ACC112 (cell line): ENCODE measurements around the gene HCFC1R1.
"Not testable (repeated sequence)": the region's sequence is repeated elsewhere in the genome, so short reads cannot be mapped to it uniquely, and the experiment has no call there.

Experiments used
- H2AFZ ChIP-seq: fragments of 200-600 bp; sonication (generic); one replicate; pipeline ENCODE4 v1.6.0; 2017; ENCODE audit warnings: antibody characterized with exemption, low read length; ENCODE audit not compliant: unreplicated experiment
- H3K27ac ChIP-seq: fragments of 200-600 bp; sonication (generic); 2 replicates; pipeline ENCODE4 v1.5.1; 2014; ENCODE audit warnings: low read depth, mild to moderate bottlenecking, antibody characterized with exemption, low read length, moderate library complexity
- H3K27me3 ChIP-seq: fragments of 200-600 bp; sonication (generic); 2 replicates; pipeline ENCODE4 v1.6.1; 2014; ENCODE audit warnings: mild to moderate bottlenecking, antibody characterized with exemption, low read length, moderate library complexity, mixed read lengths; ENCODE audit not compliant: insufficient read depth
- H3K36me3 ChIP-seq: fragments of 200-600 bp; sonication (generic); 2 replicates; pipeline ENCODE4 v1.6.1; 2016; ENCODE audit warnings: mild to moderate bottlenecking, antibody characterized with exemption, low read length, moderate library complexity, mixed read lengths; ENCODE audit not compliant: insufficient read depth
- H3K4me1 ChIP-seq: fragments of 200-600 bp; sonication (generic); one replicate; pipeline ENCODE4 v1.6.1; 2016; ENCODE audit warnings: low read length, mixed read lengths; ENCODE audit not compliant: insufficient read depth, unreplicated experiment, control insufficient read depth
- H3K4me3 ChIP-seq: fragments of 200-600 bp; sonication (generic); 2 replicates; pipeline ENCODE4 v1.5.1; 2014; ENCODE audit warnings: mild to moderate bottlenecking, low read depth, low read length
- H3K79me2 ChIP-seq: fragments of 200-600 bp; sonication (generic); one replicate; pipeline ENCODE4 v1.6.0; 2016; ENCODE audit warnings: low read length; ENCODE audit not compliant: control insufficient read depth, unreplicated experiment, insufficient read depth

HCFC1R1 gene, protein sequence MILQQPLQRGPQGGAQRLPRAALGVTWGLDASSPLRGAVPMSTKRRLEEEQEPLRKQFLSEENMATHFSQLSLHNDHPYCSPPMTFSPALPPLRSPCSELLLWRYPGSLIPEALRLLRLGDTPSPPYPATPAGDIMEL

GRCh38 chr16:3023669-3024478 is at the start of gene HCFC1R1, which contains the start of gene THOC6:
Gene HCFC1R1, minus strand, starts transcription at chr16:3023942. Its CDS starts 1 bp downstream, at chr16:3023941.
Gene THOC6, plus strand, starts transcription at chr16:3024035. Its CDS starts 292 bp downstream, at chr16:3024327.
- peak within 1 kb of the TSS; percentile 99 for H3K27ac ChIP-seq
- peak within 1 kb of the TSS; percentile 93 for H3K4me3 ChIP-seq
- peaks cover 10% of the 10 kb centered on the region for H3K4me1 ChIP-seq
- H3K36me3 ChIP-seq, result no peaks in the 10 kb centered on the region
- H2AFZ ChIP-seq, result no peak within 1 kb of the TSS
- no peaks in the 10 kb centered on the region for H3K79me2 ChIP-seq
- no peaks in the 10 kb centered on the region for H3K27me3 ChIP-seq

- H2AFZ ChIP-seq, result no peak overlapping the region
- H3K27me3 ChIP-seq, result peaks cover 23% of the 10 kb centered on the region
- no peaks in the 10 kb centered on the region for H3K79me2 ChIP-seq
- no peak overlapping the region for H3K27ac ChIP-seq
- no peaks in the 10 kb centered on the region for H3K36me3 ChIP-seq
- no peak overlapping the region for H3K4me3 ChIP-seq
- no peaks in the 10 kb centered on the region for H3K4me1 ChIP-seq
These were observed 49.7 kb upstream of the HCFC1R1 start for GRCh38 chr16:3073448-3073847.

- H3K27ac ChIP-seq, H3K4me1 ChIP-seq, H3K36me3 ChIP-seq, H2AFZ ChIP-seq, H3K79me2 ChIP-seq, H3K4me3 ChIP-seq: not testable (repeated sequence)
- peaks cover 20% of the 10 kb centered on the region for H3K27me3 ChIP-seq
These were observed 49.0 kb upstream of the HCFC1R1 start for GRCh38 chr16:3072576-3073263.

DNA sequence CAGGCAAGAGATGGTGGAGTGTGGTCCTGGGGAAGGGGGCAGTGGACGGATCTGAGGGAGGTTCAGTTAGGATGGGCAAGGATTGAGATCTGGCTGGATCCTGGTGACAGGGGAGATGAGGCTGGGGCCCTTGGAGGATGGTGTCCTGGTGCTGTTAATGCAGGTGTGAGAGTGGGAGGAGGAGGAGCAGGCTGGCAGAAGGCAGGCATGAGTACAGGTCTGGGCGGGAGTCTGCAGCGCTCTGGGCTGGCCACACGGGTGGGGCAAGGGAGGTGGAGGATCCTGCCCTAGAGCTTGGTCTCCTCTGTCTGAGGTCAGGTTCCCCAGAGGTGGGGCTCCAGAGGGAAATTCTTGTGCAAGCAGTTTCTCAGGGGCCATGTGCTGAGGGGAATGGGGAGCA is 48.4 kb upstream of the HCFC1R1 start:
- not testable (repeated sequence) for H3K4me3 ChIP-seq, H3K79me2 ChIP-seq, H3K4me1 ChIP-seq, H2AFZ ChIP-seq, H3K36me3 ChIP-seq, H3K27ac ChIP-seq
- peaks cover 18% of the 10 kb centered on the region for H3K27me3 ChIP-seq

- no peaks in the 10 kb centered on the region for H3K79me2 ChIP-seq
- H3K27ac ChIP-seq, result no peak overlapping the region
- no peak overlapping the region for H2AFZ ChIP-seq
- no peak overlapping the region for H3K4me3 ChIP-seq
- H3K4me1 ChIP-seq, result no peaks in the 10 kb centered on the region
- peaks cover 18% of the 10 kb centered on the region for H3K27me3 ChIP-seq
- no peaks in the 10 kb centered on the region for H3K36me3 ChIP-seq
These were observed 47.9 kb upstream of the HCFC1R1 start for GRCh38 chr16:3071655-3072054.

DNA sequence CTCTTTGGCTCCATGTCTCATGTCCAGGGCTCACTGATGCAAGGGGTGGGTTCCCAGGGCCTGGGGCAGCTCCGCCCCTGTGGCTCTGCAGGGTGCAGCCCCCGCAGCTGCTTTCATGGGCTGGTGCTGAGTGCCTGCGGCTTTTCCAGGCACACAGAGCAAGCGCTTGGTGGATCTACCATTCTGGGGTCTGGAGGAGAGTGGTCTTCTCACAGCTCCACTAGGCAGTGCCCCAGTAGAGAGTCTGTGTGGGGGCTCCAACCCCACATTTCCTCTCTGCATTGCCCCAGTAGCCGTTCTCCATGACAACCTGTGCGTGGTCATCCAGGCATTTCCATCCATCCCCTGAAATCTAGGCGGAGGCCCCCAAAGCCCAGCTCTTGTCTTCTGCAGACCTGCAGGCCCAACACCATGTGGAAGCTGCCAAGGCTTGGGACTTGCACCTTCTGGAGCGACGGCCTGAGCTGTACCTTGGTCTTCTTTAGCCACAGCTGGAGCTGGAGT is 46.9 kb upstream of the HCFC1R1 start:
- Histone ChIP-seq H3K27me3 (peaks cover 18% of the 10 kb centered on the region), H3K36me3 (no peaks in the 10 kb centered on the region), H3K27ac (no peak overlapping the region), H3K4me1 (peaks cover 2% of the 10 kb centered on the region), H2AFZ (no peak overlapping the region), H3K4me3 (no peak overlapping the region), H3K79me2 (no peaks in the 10 kb centered on the region)

DNA sequence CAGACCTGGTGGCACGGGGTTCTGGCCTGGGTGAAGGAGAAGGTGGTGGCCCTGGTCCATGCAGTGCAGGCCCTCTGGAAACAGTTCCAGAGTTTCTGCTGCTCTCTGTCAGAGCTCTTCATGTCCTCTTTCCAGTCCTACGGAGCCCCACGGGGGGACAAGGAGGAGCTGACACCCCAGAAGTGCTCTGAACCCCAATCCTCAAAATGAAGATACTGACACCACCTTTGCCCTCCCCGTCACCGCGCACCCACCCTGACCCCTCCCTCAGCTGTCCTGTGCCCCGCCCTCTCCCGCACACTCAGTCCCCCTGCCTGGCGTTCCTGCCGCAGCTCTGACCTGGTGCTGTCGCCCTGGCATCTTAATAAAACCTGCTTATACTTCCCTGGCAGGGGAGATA is 45.4 kb upstream of the HCFC1R1 start:
- not testable (repeated sequence) for H3K4me3 ChIP-seq, H3K27ac ChIP-seq, H2AFZ ChIP-seq, H3K27me3 ChIP-seq, H3K79me2 ChIP-seq, H3K36me3 ChIP-seq
- peaks cover 11% of the 10 kb centered on the region for H3K4me1 ChIP-seq

- Histone ChIP-seq H3K27me3 (peaks cover 2% of the 10 kb centered on the region; the same call in 1 of the 2 replicates), H3K27ac (no peak overlapping the region), H3K79me2 (no peaks in the 10 kb centered on the region), H3K4me3 (no peak overlapping the region), H3K36me3 (no peaks in the 10 kb centered on the region), H2AFZ (no peak overlapping the region), H3K4me1 (peaks cover 11% of the 10 kb centered on the region)
These were observed 44.7 kb upstream of the HCFC1R1 start for GRCh38 chr16:3068487-3068886.

GRCh38 chr16:3066440-3066748 is 42.7 kb upstream of the HCFC1R1 start:
- no peaks in the 10 kb centered on the region for H3K79me2 ChIP-seq
- H3K27ac ChIP-seq, result no peak overlapping the region
- H3K27me3 ChIP-seq, result no peaks in the 10 kb centered on the region
- H3K4me1 ChIP-seq, result peaks cover 11% of the 10 kb centered on the region
- H3K4me3 ChIP-seq, result peak overlapping the region; percentile 68; the same call in 1 of the 2 replicates
- no peak overlapping the region for H2AFZ ChIP-seq
- no peaks in the 10 kb centered on the region for H3K36me3 ChIP-seq

- Histone ChIP-seq H3K4me3 (peak overlapping the region; percentile 68), H3K4me1 (peaks cover 11% of the 10 kb centered on the region), H3K79me2 (no peaks in the 10 kb centered on the region), H3K36me3 (no peaks in the 10 kb centered on the region), H2AFZ (peak overlapping the region; percentile 20), H3K27me3 (no peaks in the 10 kb centered on the region), H3K27ac (peak overlapping the region; percentile 14; the same call in 1 of the 2 replicates)
These were observed 42.1 kb upstream of the HCFC1R1 start for GRCh38 chr16:3065742-3066439.
